GM13976 (cell line): Measurements from ENCODE around the gene PRCD.

Source experiments
- DNase-seq: peaks from one replicate; pipeline ENCODE4 v3.0.0; 2012; ENCODE audit warnings: low spot score
- in situ Hi-C: fragments of 300-500 bp; cut with MboI; formaldehyde crosslinking; loops from one replicate; pipeline ENCODE4 v1.12.0; 2022; ENCODE audit warnings: low sequenced_read_pairs, mixed read lengths, inconsistent platforms; ENCODE audit not compliant: unreplicated experiment
- TF ChIP-seq, protein P1 (sequence below): IDR thresholded peaks from 2 replicates; pipeline ENCODE4 v1.5.1; 2012; ENCODE audit warnings: borderline replicate concordance, mild to moderate bottlenecking; ENCODE audit not compliant: insufficient read depth; ENCODE audit errors: extremely low read depth, missing control alignments, control extremely low read depth

The PRCD gene

DNA sequence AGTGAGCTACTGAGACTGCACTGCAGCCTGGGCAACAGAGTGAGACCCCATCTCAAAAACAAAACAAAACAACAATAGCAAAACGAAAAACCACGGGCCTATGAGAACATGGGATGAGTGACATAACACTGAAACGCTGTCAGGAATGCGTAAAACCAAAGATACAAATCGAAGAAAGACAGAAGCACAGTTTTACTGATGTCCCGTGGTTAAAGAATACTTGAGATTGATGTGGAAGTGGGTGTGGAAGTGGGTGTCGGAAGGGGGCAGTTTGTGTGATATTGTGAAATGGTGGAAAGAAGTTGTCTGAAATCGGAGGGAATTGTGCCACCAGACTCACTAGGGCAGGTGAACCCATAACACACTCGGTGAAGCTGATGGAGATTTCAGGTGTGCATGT is 36.3 kb downstream of the PRCD start:
- in situ Hi-C loops: no loop called here
- TF ChIP-seq, protein P1, sequence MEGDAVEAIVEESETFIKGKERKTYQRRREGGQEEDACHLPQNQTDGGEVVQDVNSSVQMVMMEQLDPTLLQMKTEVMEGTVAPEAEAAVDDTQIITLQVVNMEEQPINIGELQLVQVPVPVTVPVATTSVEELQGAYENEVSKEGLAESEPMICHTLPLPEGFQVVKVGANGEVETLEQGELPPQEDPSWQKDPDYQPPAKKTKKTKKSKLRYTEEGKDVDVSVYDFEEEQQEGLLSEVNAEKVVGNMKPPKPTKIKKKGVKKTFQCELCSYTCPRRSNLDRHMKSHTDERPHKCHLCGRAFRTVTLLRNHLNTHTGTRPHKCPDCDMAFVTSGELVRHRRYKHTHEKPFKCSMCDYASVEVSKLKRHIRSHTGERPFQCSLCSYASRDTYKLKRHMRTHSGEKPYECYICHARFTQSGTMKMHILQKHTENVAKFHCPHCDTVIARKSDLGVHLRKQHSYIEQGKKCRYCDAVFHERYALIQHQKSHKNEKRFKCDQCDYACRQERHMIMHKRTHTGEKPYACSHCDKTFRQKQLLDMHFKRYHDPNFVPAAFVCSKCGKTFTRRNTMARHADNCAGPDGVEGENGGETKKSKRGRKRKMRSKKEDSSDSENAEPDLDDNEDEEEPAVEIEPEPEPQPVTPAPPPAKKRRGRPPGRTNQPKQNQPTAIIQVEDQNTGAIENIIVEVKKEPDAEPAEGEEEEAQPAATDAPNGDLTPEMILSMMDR: no peak
- no peak for DNase-seq

DNA sequence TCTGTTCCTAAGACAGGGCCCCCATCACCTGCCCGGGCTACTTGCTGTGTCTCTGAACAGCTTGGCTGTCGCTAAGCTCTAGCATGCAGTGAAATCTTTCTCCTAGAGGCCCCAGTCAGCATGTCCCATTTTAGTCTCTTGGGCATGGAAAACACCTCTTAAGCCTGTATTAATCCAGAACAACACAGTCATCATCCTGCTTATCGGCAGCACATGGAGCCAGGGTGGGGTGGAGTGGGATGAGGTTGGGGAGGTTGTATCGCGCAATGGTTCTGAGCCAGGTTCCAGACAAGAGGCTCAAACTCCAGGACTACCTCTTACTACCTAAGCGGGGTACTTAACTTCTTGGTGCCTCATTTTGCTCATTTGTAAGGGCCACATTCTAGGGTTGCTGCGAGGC is 38.0 kb downstream of the PRCD start:
- in situ Hi-C loops: no loop called here
- TF ChIP-seq, protein P1: no peak
- DNase-seq: no peak

DNA sequence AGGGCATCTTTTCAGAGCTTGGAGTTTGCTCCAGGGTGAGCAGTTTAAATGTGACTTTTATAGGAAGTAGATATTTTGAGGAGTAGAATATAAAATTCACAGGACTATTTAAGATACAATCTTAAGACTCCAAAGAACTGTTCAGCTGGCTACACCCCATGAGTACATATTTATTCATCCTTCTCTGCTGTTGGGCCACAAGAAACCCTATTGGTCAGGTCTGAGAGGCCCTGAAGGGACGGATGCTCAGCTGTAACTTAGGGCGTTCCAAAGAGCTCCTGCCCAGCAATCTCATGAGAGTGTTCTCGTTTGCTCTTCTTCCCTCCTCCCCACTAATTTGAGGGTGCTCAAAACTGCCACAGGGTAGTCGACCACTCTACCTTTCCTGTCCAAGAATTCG is 38.5 kb downstream of the PRCD start:
- in situ Hi-C loops: no loop called here
- TF ChIP-seq, protein P1: no peak
- no peak for DNase-seq

DNA sequence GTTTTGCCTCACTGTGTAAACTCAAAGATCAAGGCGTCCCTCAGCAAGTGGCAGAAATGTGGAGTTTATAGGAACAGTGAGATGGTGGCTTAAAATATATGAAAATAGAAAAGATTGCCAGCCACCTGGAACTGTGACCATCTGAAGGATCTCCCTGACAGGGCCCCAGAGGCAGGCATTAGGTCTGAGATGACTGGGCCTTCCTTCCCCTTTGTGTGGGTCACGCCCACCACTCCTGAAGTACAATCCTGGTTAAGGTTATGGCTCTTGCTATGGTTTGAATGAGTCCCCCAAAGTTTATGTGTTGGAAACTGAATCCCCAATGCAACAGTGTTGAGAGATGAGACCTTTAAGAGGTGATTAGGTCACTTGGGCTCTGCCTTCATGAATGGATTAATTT is 39.4 kb downstream of the PRCD start:
- in situ Hi-C loops: no loop called here
- peak; percentile 49 for DNase-seq
- TF ChIP-seq, protein P1: no peak

DNA sequence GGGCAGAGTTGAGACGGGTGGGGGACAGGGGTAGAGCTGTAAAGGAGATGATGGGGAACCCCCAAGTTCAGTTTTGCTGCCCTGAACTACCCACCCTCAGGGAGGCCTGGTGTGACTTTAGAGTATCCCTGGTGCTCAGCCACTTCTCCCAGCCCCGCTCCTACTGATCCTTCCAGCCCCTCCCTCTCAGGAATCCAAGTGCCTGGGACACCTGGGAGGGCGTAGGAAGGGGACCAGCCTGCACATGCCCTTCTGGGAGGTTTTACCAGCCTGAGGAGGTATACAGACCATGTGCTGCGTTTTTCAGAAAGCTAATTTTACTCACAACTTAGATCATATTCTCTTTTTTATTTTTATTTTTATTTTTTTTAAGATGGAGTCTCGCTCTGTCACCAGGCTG is 41.7 kb downstream of the PRCD start:
- in situ Hi-C loops: no loop called here
- TF ChIP-seq, protein P1: no peak
- DNase-seq: no peak

DNA sequence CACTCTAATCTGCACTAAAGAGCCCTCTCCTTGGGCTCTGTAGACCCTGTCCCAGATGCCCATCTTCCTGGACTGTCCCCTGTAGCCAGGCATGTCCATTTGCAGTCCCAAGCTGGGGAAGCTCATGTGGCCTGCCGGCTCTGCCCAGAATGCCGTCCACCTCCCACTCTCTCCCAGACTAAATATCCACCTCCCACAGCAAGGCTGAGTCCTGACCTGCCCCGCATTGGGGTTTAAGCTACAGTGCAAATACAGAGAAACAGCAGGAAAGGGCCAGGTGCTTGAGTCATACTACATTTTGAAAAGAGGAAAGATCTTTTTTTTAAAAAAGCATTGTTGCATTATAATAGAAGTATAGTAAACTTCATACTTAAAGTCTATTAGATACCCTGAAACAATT is 42.8 kb downstream of the PRCD start:
- DNase-seq: no peak
- TF ChIP-seq, protein P1: no peak
- in situ Hi-C loops: no loop called here

DNA sequence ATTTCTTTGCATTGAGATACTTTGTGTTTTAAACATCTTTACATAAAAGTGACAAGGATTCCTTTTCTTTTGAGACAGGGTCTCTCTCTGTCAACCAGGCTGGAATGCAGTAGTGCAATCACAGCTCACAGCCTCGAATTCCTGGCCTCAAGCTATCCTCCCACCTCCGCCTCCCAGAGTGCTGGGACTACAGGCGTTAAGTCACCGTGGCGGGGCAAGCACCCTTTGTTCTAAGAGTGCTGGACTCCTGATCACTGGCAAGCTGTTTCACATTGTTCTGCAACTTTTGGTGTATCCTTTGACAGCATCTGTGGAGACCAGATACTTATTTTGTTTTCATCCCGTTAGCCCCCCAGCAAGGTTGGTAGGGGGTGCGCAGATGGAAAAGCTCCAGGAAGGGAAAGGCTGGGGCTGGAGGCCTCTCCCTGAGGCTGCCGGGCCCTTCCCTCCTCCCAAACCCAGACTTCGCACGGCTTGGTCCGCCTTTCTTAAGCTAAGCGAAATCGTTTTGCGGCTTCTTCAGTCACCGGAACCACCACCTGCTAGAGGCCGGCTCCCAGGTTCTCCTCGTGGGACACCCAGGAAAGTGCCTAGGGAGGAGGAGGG is 44.7 kb downstream of the PRCD start:
- in situ Hi-C loops: no loop called here
- peak; percentile 40 for DNase-seq
- TF ChIP-seq, protein P1: no peak
